ENCODE data around the gene ZC3H14.

GRCh38 chr14:88516861-88517357, 45.9 kb upstream of the ZC3H14 start:
- TF ChIP-seq ZNF701 (tag by site-specific recombination; IDR thresholded peaks at IDR 0.05) = no peak
- no peak for TF ChIP-seq ZNF175 (tag by site-specific recombination; IDR thresholded peaks at IDR 0.05)
- no peak for TF ChIP-seq ZNF776 (tag by site-specific recombination; IDR thresholded peaks at IDR 0.05; ENCODE audit: borderline replicate concordance)
- no peak for TF ChIP-seq ZNF274 (IDR thresholded peaks at IDR 0.05; ENCODE audit: low read length)
- TF ChIP-seq ZNF274 (tag by site-specific recombination; IDR thresholded peaks at IDR 0.05; ENCODE audit: borderline replicate concordance) = no peak
- TF ChIP-seq ZNF10 (tag by site-specific recombination; IDR thresholded peaks at IDR 0.05) = no peak
- TF ChIP-seq ZNF624 (tag by site-specific recombination; IDR thresholded peaks at IDR 0.05) = no peak
- no peak for TF ChIP-seq CTCF (tag by site-specific recombination; IDR thresholded peaks at IDR 0.05)
- no peak for TF ChIP-seq ZNF335 (tag by site-specific recombination; conservative IDR thresholded peaks at IDR 0.05)
- no peak for TF ChIP-seq ZNF785 (tag by site-specific recombination; IDR thresholded peaks at IDR 0.05)
- TF ChIP-seq ZNF596 (tag by site-specific recombination; IDR thresholded peaks at IDR 0.05) = no peak
- no peak for TF ChIP-seq MZF1 (tag by site-specific recombination; IDR thresholded peaks at IDR 0.05; ENCODE audit: borderline replicate concordance)
- TF ChIP-seq EGR2 (tag by site-specific recombination; IDR thresholded peaks at IDR 0.05; ENCODE audit: low read depth) = no peak

Measured in HEK293 (cell line).